Tibial nerve (tissue), 4 donors: ENCODE results near the gene BAD. TPM values are rescaled to one million over a fixed set of nuclear protein-coding genes. Genes with fewer than 3 reads are reported as not detected.

Experiments used
- DNase-seq, 2 donors: peaks; one replicate each; pipeline ENCODE4 v3.0.0-alpha.2; 2019; ENCODE audit warnings: low spot score in 2 of 2
- H3K27ac ChIP-seq, 4 donors: fragments of 200-600 bp; sonication (generic) in 3 of 4; one replicate each; pipeline ENCODE4 v1.5.1; 2017 to 2019; ENCODE audit warnings: mild to moderate bottlenecking in 1 of 4
- H3K27me3 ChIP-seq, 2 donors: fragments of 200-600 bp; sonication (generic) in 1 of 2; one replicate each; pipeline versions ENCODE4 v1.5.1 to v1.6.0; 2017 to 2019
- H3K36me3 ChIP-seq, 3 donors: fragments of 200-600 bp; sonication (generic); one replicate each; pipeline ENCODE4 v1.5.1; 2018 to 2019
- H3K4me1 ChIP-seq, 4 donors: fragments of 200-600 bp; sonication (generic) in 3 of 4; one replicate each; pipeline ENCODE4 v1.5.1; 2017 to 2019
- H3K4me3 ChIP-seq, 4 donors: fragments of 200-600 bp; sonication (generic) in 3 of 4; one replicate each; pipeline ENCODE4 v1.5.1; 2017 to 2019; ENCODE audit warnings: mild to moderate bottlenecking in 1 of 4, moderate library complexity in 1 of 4
- H3K9me3 ChIP-seq, 4 donors: fragments of 200-600 bp; sonication (generic) in 3 of 4; one replicate each; pipeline ENCODE4 v1.5.1; 2017 to 2019
- CTCF ChIP-seq, 5 experiments: fragments of 200-600 bp in 3 of 5; fragments of 450-650 bp in 2 of 5; sonication (generic) in 3 of 5; IDR thresholded peaks; one replicate each; pipeline ENCODE4 v1.5.1; 2016 to 2019; ENCODE audit warnings: antibody characterized with exemption in 5 of 5, mild to moderate bottlenecking in 3 of 5, moderate library complexity in 2 of 5
- EP300 ChIP-seq, 2 donors: sonication (generic); formaldehyde crosslinking; IDR thresholded peaks; one replicate each; pipeline ENCODE4 v1.6.1; 2017; ENCODE audit warnings: antibody characterized with exemption in 2 of 2, mild to moderate bottlenecking in 1 of 2
- POLR2A ChIP-seq, 2 donors: fragments of 450-650 bp; IDR thresholded peaks; one replicate each; pipeline ENCODE4 v1.6.1; 2017; ENCODE audit warnings: antibody characterized with exemption in 2 of 2, mild to moderate bottlenecking in 2 of 2, moderate library complexity in 2 of 2
- WGBS, 2 donors: methylation state at CpG; one replicate each; pipeline ENCODE4 v1.1.5; 2018; 5-methylcytosine and 5-hydroxymethylcytosine counted together
- total RNA-seq, 4 donors: library from RNA; depleted of rRNA; stranded (reverse); fragments of >200 nt; gene quantifications; one replicate each; pipeline ENCODE4 v1.1.0, GENCODE V29; 2016

The BAD gene
- total RNA-seq: 100 to 1,000 TPM; 110 to 143 (median 124) TPM

DNA sequence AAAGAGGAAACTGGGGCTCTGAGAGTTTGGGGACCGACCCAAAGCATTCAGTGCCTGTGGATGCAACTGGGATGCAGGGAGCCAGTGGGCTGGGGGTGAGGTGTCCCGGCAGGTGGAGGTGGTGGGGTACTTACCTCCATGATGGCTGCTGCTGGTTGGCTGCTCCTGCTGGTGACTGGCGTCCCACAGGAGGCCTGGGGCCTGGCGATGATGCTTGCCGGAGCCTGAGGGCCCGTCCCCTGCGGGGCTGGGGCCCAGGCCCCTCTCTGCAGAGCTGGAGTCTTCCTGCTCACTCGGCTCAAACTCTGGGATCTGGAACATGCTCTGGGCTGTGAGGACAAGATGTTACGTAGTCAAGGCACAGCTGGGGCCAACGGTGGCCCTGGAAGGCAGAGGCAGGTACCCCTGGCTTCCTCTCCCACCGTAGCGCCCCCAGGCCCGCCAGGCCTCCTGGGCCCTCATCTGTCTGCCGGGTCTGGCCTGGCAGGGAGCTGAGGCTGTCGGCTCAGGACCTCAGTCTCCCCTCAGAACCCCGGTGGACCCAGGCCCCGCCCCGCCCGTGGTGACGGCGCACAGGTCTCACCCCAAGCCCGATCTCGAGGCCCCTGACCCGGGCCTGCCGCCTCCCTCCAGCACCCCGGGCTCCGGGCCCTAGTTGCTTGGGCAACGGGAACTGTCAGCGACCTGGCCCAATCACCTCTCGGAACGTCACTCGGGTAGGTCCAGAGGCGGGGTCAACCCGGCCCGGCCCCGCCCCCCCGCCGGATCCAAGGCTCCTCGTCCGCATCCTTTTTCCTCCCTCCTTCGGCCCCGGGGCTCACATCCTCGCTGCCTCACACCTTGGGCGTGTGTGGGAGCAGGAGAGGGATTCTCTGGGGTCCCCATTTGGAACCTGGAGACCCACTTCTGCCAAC is at the start of gene BAD:
TSS of gene BAD (minus strand) at position 618 of the 914 bp plus-strand sequence. CDS start at position 321, 297 bp downstream.
- TF ChIP-seq POLR2A (IDR thresholded peaks at IDR 0.05) (peak; percentile 43 to 65), CTCF (IDR thresholded peaks at IDR 0.05) (no peak), EP300 (IDR thresholded peaks at IDR 0.05) (peak; percentile 24 to 92)
- Histone ChIP-seq H3K4me3 (peak within 1 kb of the TSS; percentile 79 to 84 (median 82)), H3K36me3 (peaks cover 0 to 30% (median 0%) of the 10 kb centered on the region in 3 donors), H3K9me3 (no peaks in the 10 kb centered on the region), H3K27ac (peak within 1 kb of the TSS; percentile 91 to 98 (median 94)), H3K4me1 (peaks cover 0 to 30% (median 21%) of the 10 kb centered on the region in 4 donors), H3K27me3 (no peaks in the 10 kb centered on the region)
- peak; percentile 91 to 94 for DNase-seq
- WGBS, 2 donors: 8 to 10% methylated on average over 13 to 15 of the region's 44 CpGs

DNA sequence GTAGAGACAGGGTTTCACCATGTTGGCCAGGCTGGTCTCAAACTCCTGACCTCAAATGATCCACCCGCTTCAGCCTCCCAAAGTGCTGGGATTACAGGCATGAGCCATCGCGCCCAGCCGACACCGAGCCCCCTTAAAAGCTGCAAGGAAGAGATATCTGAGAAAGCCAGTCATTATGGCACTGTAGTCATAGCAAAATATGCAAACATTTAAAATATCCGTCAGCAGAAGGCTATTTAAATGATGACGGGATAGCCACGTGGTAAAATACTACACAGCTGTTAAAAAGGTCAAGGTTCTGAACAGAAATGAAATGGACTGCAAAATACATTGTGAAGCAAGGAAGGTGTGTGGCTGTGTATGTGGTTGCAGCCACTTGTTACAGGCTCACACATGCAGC is 49.1 kb upstream of the BAD start:
- Histone ChIP-seq H3K4me1 (peaks cover 0 to 30% (median 11%) of the 10 kb centered on the region in 4 donors), H3K27ac (no peak overlapping the region), H3K9me3 (no peaks in the 10 kb centered on the region), H3K4me3 (no peak overlapping the region), H3K36me3 (no peaks in the 10 kb centered on the region), H3K27me3 (no peaks in the 10 kb centered on the region)
- 88 to 89% methylated on average over 8 of the region's 8 CpGs for WGBS, 2 donors
- DNase-seq: no peak
- TF ChIP-seq CTCF (IDR thresholded peaks at IDR 0.05) (no peak), POLR2A (IDR thresholded peaks at IDR 0.05) (no peak), EP300 (IDR thresholded peaks at IDR 0.05) (no peak)

DNA sequence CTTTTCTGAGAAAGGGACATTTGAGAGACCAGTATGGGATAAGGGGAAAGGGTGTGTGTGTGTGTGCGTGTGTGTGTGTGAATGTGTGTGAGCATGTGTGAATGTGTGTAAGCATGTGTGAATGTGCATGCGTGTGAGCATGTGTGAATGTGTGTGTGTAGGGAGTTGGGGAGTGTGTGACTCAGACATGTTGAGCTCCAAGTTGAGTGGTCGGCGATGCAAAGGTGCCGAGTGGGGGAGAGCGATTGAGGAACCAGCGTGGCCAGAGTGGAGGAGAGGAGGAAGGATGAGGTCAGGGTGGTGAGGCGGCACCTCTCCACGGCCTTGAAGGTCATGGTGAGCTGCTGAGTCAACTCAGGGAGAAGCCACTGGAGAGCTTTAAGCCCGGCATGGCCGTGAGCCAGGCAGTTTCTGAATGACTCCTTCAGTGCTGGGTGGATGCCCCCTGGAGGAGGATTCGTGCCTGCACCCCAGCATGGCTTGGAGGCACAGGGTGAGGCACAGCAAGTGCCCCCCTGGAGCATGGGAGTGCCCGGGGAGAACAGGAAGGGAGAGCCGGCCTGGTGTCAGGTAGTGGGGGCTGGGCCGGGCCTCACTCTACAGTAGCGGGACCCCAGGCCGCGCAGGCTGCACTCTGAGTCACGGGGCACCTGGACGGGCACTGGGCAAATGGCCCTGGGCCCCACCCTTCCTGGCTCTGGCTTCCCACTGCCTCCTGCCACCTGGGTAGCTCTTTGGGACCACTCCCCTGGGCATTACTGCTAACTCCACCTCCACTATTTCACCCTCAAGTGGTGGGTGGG is 47.3 kb upstream of the BAD start:
- Histone ChIP-seq H3K27me3 (no peaks in the 10 kb centered on the region), H3K4me1 (peaks cover 0 to 30% (median 11%) of the 10 kb centered on the region in 4 donors), H3K36me3 (no peaks in the 10 kb centered on the region), H3K9me3 (peaks cover 0 to 5% (median 0%) of the 10 kb centered on the region in 4 donors), H3K4me3 (no peak overlapping the region), H3K27ac (no peak overlapping the region)
- 28 to 29% methylated on average over 11 to 12 of the region's 20 CpGs for WGBS, 2 donors
- TF ChIP-seq CTCF (IDR thresholded peaks at IDR 0.05) (peak; percentile 17 to 45 (median 28)), POLR2A (IDR thresholded peaks at IDR 0.05) (no peak)
- DNase-seq: peak in 1 of 2 donors; percentile 42

- TF ChIP-seq EP300 (IDR thresholded peaks at IDR 0.05): no peak
- no peak for TF ChIP-seq POLR2A (IDR thresholded peaks at IDR 0.05)
- no peak for TF ChIP-seq CTCF (IDR thresholded peaks at IDR 0.05)
- Histone ChIP-seq H3K4me1 (peaks cover 0 to 30% (median 11%) of the 10 kb centered on the region in 4 donors), H3K36me3 (no peaks in the 10 kb centered on the region), H3K4me3 (no peak overlapping the region), H3K27ac (no peak overlapping the region), H3K27me3 (no peaks in the 10 kb centered on the region), H3K9me3 (peaks cover 0 to 5% (median 0%) of the 10 kb centered on the region in 4 donors)
- no peak for DNase-seq
- 75 to 80% methylated on average over 11 of the region's 11 CpGs for WGBS, 2 donors
These were observed 46.4 kb upstream of the BAD start for GRCh38 chr11:64330888-64331287.
